HS-27A (cell line): ENCODE data around the gene PEF1.

Source experiments
- DNase-seq: peaks from one replicate; pipeline ENCODE4 v3.0.0-alpha.2; 2012; ENCODE audit warnings: low read depth, missing footprints

The PEF1 gene

DNA sequence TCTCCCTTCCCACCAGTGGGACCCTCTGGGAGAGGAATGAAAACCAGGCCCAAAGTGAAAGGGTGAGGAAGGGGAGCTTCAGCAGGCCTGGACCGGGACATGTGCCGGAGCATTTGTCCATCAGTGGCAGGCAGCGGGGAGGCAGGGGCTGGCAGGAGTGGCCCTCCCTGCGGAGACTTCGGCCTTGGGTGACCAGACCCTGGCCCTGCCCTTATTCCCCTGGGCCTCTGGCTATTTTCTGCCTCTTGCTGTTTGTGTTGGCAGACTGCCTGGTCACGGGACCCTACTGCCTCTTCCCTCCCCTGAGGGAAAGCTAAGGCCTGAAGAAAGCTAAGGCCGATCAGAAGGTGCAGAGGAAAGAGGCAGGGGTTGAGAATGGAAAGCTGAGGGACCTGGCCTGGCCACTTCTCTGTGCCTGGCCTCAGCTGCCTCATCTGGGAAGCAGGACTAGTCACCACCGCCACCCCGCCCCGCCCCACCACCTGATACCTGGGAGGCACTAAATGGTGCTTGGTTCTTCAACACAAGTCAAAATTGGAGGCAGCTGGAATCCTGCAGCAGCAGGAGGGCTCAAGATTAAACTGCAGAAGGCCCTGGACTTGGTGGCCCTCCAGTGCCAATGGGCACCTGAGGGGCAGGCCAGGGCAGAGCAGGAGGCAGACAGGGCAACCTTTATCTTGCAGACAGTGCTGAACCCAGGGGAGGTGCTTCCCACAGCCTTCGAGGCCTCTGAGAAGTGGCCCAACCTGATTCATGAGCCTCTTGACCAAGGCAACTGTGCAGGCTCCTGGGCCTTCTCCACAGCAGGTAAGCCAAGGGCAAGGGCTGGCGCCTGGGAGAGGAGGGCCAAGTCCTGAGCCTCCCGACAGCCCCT lies 60.4 kb downstream of the PEF1 start:
- no peak for DNase-seq

DNA sequence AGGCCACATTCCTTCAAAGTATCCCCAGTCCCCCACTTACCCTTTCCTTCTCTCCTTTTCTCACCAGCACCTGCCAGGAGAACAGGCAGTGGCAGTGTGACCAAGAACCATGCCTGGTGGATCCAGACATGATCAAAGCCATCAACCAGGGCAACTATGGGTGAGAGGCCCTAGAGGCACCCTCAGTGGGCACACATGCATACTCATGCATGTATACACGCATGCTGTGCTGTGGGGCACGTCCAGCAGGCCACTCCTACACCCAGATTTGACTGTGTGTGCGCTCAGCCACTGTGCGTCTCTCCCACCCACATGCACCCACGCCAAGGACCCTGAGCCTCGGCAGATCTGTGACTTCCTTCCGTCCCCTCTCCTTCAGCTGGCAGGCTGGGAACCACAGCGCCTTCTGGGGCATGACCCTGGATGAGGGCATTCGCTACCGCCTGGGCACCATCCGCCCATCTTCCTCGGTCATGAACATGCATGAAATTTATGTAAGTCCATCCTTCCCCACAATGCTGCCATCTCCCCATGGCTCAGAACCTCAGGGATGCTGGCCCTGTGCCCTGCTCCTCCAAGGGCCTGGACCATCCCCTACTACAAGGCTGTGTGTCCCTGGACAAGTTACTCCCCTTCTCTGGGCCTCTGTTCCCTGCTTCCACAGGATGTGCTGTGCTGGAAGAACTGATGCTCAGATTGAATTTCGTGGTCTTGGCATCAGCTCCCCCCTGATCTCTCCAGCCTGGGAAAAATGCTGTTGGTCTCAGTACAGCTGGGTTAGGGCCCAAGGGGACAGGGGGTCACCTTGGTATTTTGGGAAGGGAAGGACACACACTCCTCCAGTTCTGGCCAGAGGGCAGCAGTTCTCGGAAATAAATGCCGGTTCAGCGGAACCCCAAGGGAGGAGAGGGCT lies 61.3 kb downstream of the PEF1 start:
- no peak for DNase-seq

DNA sequence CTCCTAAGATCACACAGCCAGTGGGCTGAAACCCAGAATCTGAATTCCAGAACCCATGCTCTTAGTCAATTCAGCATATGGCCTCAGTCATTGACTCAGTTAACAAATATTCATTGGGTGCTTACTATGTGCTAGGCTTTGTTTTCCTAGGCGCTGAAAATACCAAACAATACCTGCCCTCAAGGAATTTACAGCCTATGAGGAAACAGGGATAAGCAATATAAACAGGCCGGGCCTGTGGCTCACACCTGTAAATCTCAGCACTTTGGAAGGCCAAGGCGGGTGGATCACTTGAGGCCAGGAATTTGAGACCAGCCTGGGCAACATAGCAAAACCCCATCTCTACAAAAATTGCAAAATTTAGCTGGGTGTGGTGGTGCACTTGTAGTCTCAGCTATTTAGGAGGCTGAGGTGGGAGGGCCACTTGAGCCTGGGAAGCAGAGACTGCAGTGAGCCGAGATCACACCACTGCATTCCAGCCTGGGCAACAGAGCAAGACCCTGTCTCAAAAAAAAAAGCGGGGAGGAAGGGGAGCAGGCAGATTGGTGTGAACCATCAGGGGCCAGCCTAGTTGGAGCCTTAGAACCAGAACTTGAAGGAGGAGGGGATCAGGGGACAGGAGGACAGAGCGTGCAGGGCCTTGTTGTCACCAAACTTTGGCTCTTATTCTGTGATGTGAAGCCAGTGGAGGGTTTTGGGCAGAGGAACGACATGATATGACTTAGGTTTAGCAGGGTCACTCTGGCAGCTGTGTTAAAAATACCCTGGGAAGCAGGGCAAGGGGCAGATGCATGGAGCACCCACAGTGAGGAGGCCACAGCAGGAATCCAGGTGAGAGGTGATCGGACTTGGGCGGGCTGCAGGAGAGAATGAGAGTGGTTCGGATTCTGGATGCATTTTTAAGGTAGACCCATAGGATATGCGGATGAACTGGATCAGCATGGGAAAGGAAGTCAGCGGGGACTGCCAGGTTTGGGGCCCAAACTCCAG lies 62.6 kb downstream of the PEF1 start:
- no peak for DNase-seq

DNA sequence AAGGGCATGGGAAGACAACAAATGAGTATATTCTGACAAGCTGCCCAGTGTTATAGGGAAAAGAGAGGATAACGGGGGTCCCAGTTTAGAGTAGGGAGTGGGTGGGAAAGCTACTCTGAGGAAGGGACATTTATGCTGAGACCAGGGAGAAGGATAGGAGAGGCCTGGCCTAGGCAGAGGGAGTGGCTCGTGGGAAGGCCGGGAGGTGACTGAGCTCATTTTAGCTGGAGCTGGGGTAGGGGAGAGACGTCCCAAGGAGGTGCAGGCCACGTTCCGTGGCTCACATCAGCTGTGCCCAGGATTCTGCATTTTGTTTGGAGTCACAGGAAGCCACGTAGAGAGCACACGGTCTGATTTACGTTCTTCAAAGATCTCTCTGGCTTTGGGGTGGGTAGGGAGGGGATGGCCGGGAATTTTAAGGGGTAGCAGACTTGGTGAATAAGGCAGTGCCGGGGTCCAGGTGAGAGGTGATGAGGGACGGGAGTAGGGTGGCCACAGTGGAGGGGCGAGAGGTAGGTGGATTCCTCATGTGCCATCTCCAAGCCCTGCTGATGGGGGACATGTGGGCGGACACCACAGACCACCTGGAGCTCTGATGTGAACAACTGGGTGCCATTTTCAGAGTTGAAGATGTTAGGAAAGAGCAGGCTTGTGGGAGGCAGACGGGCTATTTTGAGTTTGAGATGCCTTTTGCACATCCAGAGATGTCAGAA lies 63.6 kb downstream of the PEF1 start:
- DNase-seq, result no peak

DNA sequence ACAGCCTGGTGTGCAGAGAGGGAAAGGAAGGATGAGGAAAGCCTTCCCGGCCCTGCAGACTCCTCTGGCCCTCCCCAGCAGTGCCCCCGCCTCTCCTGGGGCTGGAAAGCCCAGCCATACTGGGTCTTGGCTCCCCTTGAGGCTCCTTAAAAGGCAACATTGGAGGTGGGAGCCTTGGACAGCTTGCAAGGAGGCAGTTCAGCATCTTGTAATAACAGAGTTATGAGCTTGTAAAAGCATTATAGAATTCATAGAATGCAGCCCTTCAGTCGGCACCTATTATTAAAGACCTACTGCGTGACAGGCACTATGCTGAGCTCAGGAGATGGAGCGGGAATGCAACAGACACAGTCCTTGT lies 64.2 kb downstream of the PEF1 start:
- no peak for DNase-seq
